BLaER1 (cell line): ENCODE data around the gene CHCT1.
"Not testable (repeated sequence)": the region's sequence is repeated elsewhere in the genome, so short reads cannot be mapped to it uniquely, and the experiment has no call there.

Experiments used
- H3K27ac ChIP-seq: shearing (Covaris generic); formaldehyde crosslinking; 2 replicates; pipeline ENCODE4 v1.8.1; 2022
- H3K27me3 ChIP-seq: shearing (Covaris generic); formaldehyde crosslinking; 2 replicates; pipeline ENCODE4 v1.8.1; 2022
- H3K36me3 ChIP-seq: shearing (Covaris generic); formaldehyde crosslinking; 2 replicates; pipeline ENCODE4 v1.8.1; 2022
- H3K4me1 ChIP-seq: shearing (Covaris generic); formaldehyde crosslinking; 2 replicates; pipeline ENCODE4 v1.8.1; 2022
- H3K4me2 ChIP-seq: shearing (Covaris generic); formaldehyde crosslinking; 2 replicates; pipeline ENCODE4 v1.8.1; 2022
- H3K4me3 ChIP-seq: shearing (Covaris generic); formaldehyde crosslinking; 2 replicates; pipeline ENCODE4 v1.8.1; 2022
- H3K9ac ChIP-seq: shearing (Covaris generic); formaldehyde crosslinking; 2 replicates; pipeline ENCODE4 v1.8.1; 2022
- H3K9me3 ChIP-seq: shearing (Covaris generic); formaldehyde crosslinking; 2 replicates; pipeline ENCODE4 v1.8.1; 2022
- H4K20me1 ChIP-seq: shearing (Covaris generic); formaldehyde crosslinking; 2 replicates; pipeline ENCODE4 v1.8.1; 2022
- Cebpa-rat ChIP-seq: shearing (Covaris generic); IDR thresholded peaks from 2 replicates; pipeline ENCODE4 v1.8.1; 2022

Gene CHCT1

DNA sequence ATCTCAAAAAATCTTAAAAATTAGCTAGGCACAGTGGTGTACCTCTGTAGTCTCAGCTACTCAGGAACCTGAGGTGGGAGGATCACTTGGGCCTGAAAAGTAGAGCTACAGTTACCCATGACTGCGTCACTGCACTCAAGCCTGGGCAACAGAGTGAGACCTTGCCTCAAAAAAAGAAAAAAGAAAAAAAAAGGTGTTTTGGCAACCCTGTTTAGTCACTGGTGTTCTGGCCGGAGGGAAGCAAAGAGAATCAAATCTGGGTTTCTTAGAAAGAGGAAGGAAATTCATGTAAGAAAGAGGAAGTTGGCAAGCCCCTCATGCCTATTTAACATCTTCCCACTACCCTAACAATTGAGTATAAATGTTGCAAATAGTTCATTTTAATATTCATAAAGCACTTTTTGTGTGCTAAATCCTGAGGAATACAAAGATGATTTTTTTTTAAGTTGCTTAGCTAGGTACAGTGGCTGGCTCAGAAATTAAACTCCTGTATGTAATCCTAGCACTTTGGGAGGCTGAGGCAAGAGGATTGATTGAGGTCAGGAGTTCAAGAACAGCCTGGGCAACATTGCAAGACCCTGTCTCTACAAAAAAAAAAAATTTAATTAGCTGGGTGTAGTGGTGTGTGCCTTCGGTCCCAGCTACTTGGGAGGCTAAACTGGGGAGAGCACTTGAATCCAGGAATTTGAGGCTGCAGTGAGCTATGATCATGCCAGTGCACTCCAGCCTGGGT, 23.9 kb upstream of the CHCT1 start:
- no peaks in the 10 kb centered on the region for H4K20me1 ChIP-seq
- no peaks in the 10 kb centered on the region for H3K36me3 ChIP-seq
- no peaks in the 10 kb centered on the region for H3K27me3 ChIP-seq
- 0 out of 2 replicates have a peak overlapping the region, but pooled peaks have one; percentile 40 for H3K9ac ChIP-seq
- H3K4me3 ChIP-seq, result peak overlapping the region; percentile 11; the same call in 1 of the 2 replicates
- peaks cover 45% of the 10 kb centered on the region for H3K4me1 ChIP-seq
- TF ChIP-seq Cebpa-rat, result no peak
- H3K4me2 ChIP-seq, result peak overlapping the region; percentile 81
- no peaks in the 10 kb centered on the region for H3K9me3 ChIP-seq
- peak overlapping the region; percentile 52 for H3K27ac ChIP-seq

DNA sequence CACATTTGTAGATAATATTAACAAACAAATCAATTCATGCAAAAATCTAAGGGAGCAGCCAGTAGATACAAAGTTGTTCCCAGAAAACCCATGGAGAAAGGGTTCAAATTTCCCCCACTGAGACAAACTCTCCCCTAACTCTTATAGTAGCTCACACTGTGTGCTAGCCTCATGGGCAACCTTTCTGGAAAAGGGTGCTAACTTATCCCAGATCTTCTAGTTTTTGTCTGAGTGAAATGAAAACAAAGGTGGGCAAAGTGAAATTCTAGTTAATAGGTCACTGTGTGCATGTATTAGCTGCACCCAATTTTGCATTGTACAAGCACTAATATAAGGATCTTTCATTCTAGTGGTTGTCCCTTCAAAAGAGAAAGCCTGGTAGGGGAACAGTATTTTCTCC, 20.5 kb upstream of the CHCT1 start:
- H3K9ac ChIP-seq, result no peak overlapping the region
- peaks cover 41% of the 10 kb centered on the region for H3K4me1 ChIP-seq
- no peak overlapping the region for H3K4me2 ChIP-seq
- no peak for TF ChIP-seq Cebpa-rat
- no peaks in the 10 kb centered on the region for H3K27me3 ChIP-seq
- H3K27ac ChIP-seq, result no peak overlapping the region
- no peak overlapping the region for H3K4me3 ChIP-seq
- no peaks in the 10 kb centered on the region for H3K36me3 ChIP-seq
- no peaks in the 10 kb centered on the region for H4K20me1 ChIP-seq
- no peaks in the 10 kb centered on the region for H3K9me3 ChIP-seq

DNA sequence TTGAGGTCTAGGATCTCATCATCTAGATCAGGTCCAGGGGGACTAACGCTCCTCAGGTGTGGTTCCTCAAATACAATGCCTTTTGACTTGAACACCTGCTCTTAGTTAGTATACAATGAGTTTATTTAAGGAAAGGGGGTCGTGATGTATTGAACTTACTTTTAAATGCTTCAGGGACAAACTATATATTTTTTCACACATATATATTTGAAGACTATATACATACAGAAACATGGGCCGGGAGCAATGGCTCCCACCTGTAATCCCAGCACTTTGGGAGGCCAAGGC, 18.8 kb upstream of the CHCT1 start:
- no peak overlapping the region for H3K9ac ChIP-seq
- H3K4me2 ChIP-seq, result no peak overlapping the region
- TF ChIP-seq Cebpa-rat, result no peak
- no peaks in the 10 kb centered on the region for H4K20me1 ChIP-seq
- no peak overlapping the region for H3K4me3 ChIP-seq
- no peak overlapping the region for H3K27ac ChIP-seq
- H3K36me3 ChIP-seq, result no peaks in the 10 kb centered on the region
- no peaks in the 10 kb centered on the region for H3K27me3 ChIP-seq
- H3K9me3 ChIP-seq, result no peaks in the 10 kb centered on the region
- peaks cover 25% of the 10 kb centered on the region for H3K4me1 ChIP-seq

DNA sequence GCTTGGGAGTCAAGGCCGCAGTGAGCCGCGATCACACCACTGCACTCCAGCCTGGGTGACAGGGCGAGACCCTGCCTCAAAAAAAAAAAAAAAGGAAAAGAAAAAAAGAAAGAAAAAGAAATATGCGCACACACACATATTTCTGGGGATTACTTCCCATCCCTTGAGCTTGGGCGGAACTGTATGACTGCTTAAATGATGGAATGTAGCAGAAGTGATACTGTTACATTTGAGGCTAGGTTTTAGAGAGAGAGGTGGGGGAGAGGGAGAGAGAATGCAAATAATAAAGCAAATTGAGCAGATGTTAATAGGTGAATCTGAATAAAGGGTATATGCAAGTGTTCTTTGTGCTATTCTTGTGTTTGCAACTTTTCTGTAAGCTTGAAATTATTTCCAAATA, 18.3 kb upstream of the CHCT1 start:
- Histone ChIP-seq H3K4me2 (no peak overlapping the region), H3K4me1 (peaks cover 20% of the 10 kb centered on the region), H3K4me3 (no peak overlapping the region), H4K20me1 (no peaks in the 10 kb centered on the region), H3K9me3 (0 out of 2 replicates have a peak, but pooled peaks cover under 1% of the 10 kb centered on the region), H3K9ac (no peak overlapping the region), H3K27ac (no peak overlapping the region), H3K36me3 (no peaks in the 10 kb centered on the region), H3K27me3 (no peaks in the 10 kb centered on the region)
- TF ChIP-seq Cebpa-rat, result no peak

- Histone ChIP-seq H3K9me3 (peaks cover 13% of the 10 kb centered on the region; the same call in 1 of the 2 replicates), H3K36me3 (no peaks in the 10 kb centered on the region), H3K4me3 (no peak overlapping the region), H3K27ac (no peak overlapping the region), H4K20me1 (no peaks in the 10 kb centered on the region), H3K27me3 (no peaks in the 10 kb centered on the region), H3K4me1 (peaks cover 16% of the 10 kb centered on the region), H3K4me2 (no peak overlapping the region), H3K9ac (no peak overlapping the region)
- no peak for TF ChIP-seq Cebpa-rat
Observed at GRCh38 chr17:60406887-60407286, 15.4 kb upstream of the CHCT1 start.

DNA sequence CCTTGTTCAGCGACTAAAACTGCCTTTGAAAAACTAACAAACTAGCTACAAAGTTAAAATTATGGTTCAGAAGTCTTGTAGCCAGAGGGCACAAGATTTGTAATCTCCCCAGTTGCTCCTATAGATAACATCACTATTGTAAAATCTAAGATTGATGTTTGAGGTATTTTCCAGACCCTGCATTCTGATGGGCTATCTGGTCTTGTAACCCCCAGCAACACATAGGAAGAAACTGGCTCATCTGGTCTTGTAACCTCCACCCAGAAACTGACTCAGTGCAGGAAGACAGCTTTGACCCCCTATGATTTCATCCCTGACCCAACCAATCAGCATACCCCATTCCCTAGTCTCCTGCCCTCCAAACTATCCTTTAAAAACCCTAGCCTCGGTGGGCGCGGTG, 12.3 kb upstream of the CHCT1 start:
- Histone ChIP-seq H3K4me2 (no peak overlapping the region), H3K36me3 (no peaks in the 10 kb centered on the region)

DNA sequence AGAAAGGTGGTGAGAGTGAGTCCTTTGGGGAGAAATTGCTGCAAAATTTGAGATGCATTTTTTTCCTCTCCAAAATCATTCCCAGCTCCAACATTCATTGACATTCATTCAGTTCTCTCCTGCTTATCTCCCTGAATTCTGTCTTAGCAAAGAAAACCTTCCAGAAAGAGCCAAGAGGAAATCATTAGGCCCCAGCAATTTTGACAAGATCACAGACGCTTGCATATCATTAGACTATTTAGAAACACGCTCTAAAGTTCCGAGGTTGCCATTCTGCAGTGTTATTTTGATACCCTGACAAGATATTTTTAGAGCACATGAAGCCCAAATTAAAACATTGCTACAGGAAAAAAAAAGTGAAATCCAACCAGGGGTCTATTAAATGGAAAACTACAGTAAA, 9.6 kb upstream of the CHCT1 start:
- no peak for TF ChIP-seq Cebpa-rat
- H3K4me2 ChIP-seq, result no peak overlapping the region
- H3K4me1 ChIP-seq, result no peaks in the 10 kb centered on the region
- H3K4me3 ChIP-seq, result no peak overlapping the region
- no peak overlapping the region for H3K9ac ChIP-seq
- no peaks in the 10 kb centered on the region for H3K27me3 ChIP-seq
- H3K27ac ChIP-seq, result no peak overlapping the region
- no peaks in the 10 kb centered on the region for H4K20me1 ChIP-seq
- no peaks in the 10 kb centered on the region for H3K36me3 ChIP-seq
- peaks cover 13% of the 10 kb centered on the region; the same call in 1 of the 2 replicates for H3K9me3 ChIP-seq

More for the DNA sequence above, 12.3 kb upstream of the CHCT1 start:
- H3K27ac ChIP-seq, result no peak overlapping the region
- no peaks in the 10 kb centered on the region for H3K27me3 ChIP-seq
- no peak overlapping the region for H3K9ac ChIP-seq
- TF ChIP-seq Cebpa-rat, result no peak
- H3K9me3 ChIP-seq, result peaks cover 13% of the 10 kb centered on the region; the same call in 1 of the 2 replicates
- H3K4me1 ChIP-seq, result no peaks in the 10 kb centered on the region
- H4K20me1 ChIP-seq, result no peaks in the 10 kb centered on the region
- no peak overlapping the region for H3K4me3 ChIP-seq

GRCh38 chr17:60415146-60415545, 7.1 kb upstream of the CHCT1 start:
- no peak for TF ChIP-seq Cebpa-rat
- no peak overlapping the region for H3K9ac ChIP-seq
- H3K4me3 ChIP-seq, result no peak overlapping the region
- no peak overlapping the region for H3K4me2 ChIP-seq
- H3K4me1 ChIP-seq, result peaks cover 12% of the 10 kb centered on the region
- no peak overlapping the region for H3K27ac ChIP-seq
- H3K9me3 ChIP-seq, result no peaks in the 10 kb centered on the region
- no peaks in the 10 kb centered on the region for H3K36me3 ChIP-seq
- no peaks in the 10 kb centered on the region for H4K20me1 ChIP-seq
- H3K27me3 ChIP-seq, result no peaks in the 10 kb centered on the region

- H4K20me1 ChIP-seq, result no peaks in the 10 kb centered on the region
- no peak overlapping the region for H3K27ac ChIP-seq
- no peak overlapping the region for H3K4me2 ChIP-seq
- H3K9ac ChIP-seq, result no peak overlapping the region
- peaks cover under 1% of the 10 kb centered on the region; the same call in 1 of the 2 replicates for H3K27me3 ChIP-seq
- no peak for TF ChIP-seq Cebpa-rat
- no peak overlapping the region for H3K4me3 ChIP-seq
- H3K9me3 ChIP-seq, result no peaks in the 10 kb centered on the region
- peaks cover 23% of the 10 kb centered on the region for H3K4me1 ChIP-seq
- H3K36me3 ChIP-seq, result no peaks in the 10 kb centered on the region
Observed at GRCh38 chr17:60416368-60416925, 5.8 kb upstream of the CHCT1 start.

DNA sequence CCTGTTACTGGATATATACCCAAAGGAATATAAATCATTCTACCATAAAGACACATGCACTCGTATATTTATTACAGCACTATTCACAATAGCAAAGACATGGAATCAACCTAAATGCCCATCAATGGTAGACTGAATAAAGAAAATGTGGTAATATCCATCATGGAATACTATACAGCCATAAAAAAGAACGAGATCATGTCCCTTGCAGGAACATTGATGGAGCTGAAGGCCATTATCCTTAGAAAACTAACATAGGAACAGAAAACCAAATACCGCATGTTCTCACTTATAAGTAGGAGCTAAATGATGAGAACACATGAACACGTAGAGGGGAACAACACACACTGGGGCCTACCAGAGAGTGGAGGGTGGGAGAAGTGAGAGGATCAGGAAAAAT, 3.3 kb upstream of the CHCT1 start:
- H3K4me3 ChIP-seq, result not testable (repeated sequence)
- peak overlapping the region; percentile 41 for H3K4me2 ChIP-seq

GRCh38 chr17:60419875-60420274, 2.4 kb upstream of the CHCT1 start:
- not testable (repeated sequence) for H3K36me3 ChIP-seq, H4K20me1 ChIP-seq, H3K9me3 ChIP-seq, H3K9ac ChIP-seq, H3K4me3 ChIP-seq, H3K4me2 ChIP-seq, H3K27me3 ChIP-seq, H3K27ac ChIP-seq
- peaks cover 32% of the 10 kb centered on the region for H3K4me1 ChIP-seq

More for the DNA sequence above, 3.3 kb upstream of the CHCT1 start:
- H3K27me3 ChIP-seq, H4K20me1 ChIP-seq, H3K27ac ChIP-seq, H3K36me3 ChIP-seq, H3K9ac ChIP-seq, H3K9me3 ChIP-seq: not testable (repeated sequence)
- H3K4me1 ChIP-seq, result peaks cover 32% of the 10 kb centered on the region
